ENCODE results near the gene ATF7. TPM values are rescaled to one million over a fixed set of nuclear protein-coding genes. Genes with fewer than 3 reads are reported as not detected.
A peak's percentile ranks its signal among the peaks of the same experiment; 100 is the strongest.
"Not testable (repeated sequence)": the region's sequence is repeated elsewhere in the genome, so short reads cannot be mapped to it uniquely, and the experiment has no call there.

ATF7 gene
- total RNA-seq, 1 donor from 2014 or later = 62.5 TPM

DNA sequence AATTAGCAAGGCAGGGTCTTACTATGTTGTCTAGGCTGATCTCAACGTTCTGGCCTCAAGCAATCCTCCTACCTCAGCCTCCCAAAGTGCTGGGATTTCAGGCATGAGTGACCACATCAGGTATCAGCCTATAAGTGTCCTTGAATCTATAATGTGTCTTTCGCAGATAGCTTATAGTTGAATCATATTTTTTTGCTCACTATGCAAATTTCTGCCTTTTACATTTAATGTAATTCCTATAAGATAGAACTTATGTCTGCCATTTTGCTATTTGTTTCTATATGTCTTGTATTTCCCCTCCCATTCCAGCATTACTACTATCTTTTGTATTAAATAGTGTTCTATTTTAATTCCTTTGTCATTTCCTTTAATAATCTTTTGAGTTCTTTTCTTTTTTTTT lies 10.5 kb upstream of the ATF7 start:
- ATAC-seq (no peak), DNase-seq (ENCODE audit: low spot score) (no peak)
- intact Hi-C loops (cut with DNase I) = no loop called here

DNA sequence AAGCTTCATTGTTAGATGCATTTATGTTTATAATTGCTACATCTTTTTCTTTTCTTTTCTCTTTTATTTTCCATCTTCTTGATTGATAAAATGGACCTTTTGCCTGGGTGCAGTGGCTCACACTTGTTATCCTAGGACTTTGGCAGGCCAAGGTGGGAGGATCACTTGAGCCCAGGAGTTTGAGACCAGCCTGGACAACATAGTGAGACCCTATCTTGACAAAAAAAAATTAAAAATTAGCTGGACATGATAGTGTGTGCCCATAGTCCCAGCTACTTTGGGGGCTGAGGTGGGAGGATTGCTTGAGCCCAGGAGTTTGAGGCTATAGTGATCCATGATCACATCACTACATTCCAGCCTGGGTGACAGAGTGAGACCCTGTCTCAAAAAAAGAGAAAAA lies 9.5 kb upstream of the ATF7 start:
- ATAC-seq; DNase-seq (ENCODE audit: low spot score); intact Hi-C loops (cut with DNase I): not testable (repeated sequence)

DNA sequence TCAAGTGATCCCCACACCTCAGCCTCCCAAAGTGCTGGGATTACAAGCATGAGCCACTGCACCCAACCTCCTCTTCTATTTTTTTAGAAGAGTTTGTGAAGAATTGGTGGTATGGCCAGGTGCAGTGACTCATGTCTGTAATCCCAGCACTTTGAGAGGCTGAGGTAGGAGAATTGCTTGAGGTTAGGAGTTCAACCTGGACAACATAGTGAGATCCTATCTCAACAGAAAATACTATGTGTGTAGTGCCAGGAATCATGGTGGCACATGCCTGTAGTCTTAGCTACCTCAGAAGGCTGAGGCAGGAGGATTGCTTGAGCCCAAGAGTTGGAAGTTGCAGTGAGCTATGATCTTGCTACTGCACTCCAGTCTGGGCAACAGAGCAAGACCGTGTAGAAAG lies 5.5 kb upstream of the ATF7 start:
- ATAC-seq = no peak

DNA sequence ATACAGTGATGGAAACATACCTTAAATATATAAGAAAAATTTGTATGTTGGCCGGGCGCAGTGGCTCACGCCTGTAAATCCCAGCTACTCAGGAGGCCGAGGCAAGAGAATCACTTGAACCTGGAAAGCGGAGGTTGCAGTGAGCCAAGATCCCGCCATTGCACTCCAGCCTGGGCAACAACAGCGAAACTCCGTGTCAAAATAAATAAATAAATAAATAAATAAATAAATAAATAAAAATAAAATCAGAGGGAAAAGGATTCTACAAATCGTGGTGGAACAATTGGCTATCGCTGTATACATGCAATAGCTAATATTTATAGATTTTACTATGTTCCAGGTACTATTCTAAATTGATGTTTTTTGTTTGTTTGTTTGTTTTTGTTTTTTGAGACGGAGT lies 1.7 kb upstream of the ATF7 start:
- no peak for ATAC-seq
- intact Hi-C loops (cut with DNase I) = no loop called here
- no peak for DNase-seq (ENCODE audit: low spot score)

More for the DNA sequence above, 5.5 kb upstream of the ATF7 start:
- intact Hi-C loops (cut with DNase I) = no loop called here
- no peak for DNase-seq (ENCODE audit: low spot score)

DNA sequence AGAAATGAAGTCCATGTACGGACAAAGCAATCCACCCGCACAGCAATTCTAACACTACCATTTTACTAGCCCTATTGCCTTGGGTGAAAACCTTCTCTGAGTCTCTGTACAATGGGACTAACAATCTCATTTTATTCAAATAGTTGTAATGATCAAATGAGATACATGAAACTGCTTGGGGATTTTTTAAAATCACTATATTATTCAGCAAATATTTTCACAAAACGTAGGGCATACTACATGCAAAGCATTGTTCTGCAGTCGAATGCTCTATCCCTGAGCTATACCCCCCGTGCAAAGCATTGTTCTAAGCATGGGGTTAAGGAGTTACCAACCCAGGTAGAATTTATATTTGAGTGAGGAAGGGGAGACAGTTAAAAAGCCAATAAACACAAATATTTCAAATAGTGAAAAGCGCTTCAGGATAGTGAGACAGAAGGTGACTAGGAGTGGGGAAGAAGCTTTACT lies 554 bp upstream of the ATF7 start:
- intact Hi-C loops (cut with DNase I) = no loop called here
- ATAC-seq = no peak
- DNase-seq (ENCODE audit: low spot score) = no peak

DNA sequence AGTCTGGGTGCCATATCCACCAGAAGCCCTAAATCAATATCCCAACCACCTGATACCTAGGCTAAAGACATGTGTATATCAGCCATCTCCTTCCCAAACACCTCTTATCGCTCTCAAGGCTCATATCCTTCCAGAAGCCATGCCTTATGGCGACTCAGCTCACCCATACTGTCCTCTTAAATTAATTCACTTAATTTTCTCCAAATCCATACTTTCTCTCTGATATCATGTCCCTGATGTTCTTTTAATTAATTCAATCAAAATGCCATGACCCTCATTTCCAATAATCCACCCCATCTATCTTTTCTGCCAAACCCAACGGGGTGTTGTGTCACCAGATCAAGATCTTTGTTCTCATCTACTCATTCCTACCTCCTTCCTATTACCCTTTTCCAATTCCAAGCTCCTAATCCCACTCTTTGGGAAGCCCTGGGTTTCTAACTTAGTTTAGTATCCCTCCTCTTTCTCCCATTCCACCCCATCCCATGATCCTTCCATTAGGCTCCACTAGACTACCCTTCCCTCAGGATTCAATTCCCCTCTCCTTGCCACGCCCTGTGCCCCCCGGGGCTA lies 723 bp downstream of the ATF7 start:
- intact Hi-C loops (cut with DNase I) = no loop called here
- no peak for ATAC-seq
- DNase-seq (ENCODE audit: low spot score) = no peak

DNA sequence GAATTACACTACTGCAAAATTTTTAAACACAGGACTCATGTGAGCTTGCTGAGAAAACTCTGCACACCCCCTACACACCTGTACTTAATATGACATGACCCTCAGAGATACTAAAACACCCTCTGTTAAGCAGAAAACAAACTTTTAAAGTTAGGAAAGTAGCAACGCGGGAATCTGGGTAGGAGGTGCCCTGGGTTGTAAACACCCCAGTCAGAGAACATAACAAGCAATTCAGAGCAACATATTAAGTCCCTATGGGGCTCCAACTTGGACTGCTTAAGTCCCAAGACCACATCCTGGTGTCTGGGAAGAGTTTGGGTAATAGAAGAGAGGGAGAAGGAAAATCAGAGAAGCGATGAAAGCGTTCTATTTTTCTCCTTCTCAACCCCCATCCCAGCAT lies 1.2 kb downstream of the ATF7 start:
- intact Hi-C loops (cut with DNase I) = no loop called here
- ATAC-seq (peak; percentile 20), DNase-seq (ENCODE audit: low spot score) (no peak)

DNA sequence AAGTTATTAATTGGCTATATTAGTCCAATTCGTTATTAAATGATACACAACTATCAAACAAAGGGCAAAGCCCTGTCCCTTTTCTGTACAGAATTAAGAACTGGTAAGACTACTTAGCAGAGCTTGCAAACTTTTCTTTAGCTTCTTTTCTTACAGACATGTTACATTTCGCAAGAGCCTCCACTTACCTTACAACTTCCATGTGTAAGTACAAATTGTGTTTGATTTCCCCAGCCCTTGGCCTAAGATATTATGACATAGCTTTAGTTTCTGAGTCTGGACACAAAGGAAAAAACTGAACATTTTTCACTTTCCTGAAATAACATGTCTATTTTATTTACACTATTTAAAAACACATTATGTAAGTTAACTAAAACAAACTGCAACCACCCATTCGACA lies 1.7 kb downstream of the ATF7 start:
- DNase-seq (ENCODE audit: low spot score) (no peak), ATAC-seq (no peak)
- intact Hi-C loops (cut with DNase I) = no loop called here

DNA sequence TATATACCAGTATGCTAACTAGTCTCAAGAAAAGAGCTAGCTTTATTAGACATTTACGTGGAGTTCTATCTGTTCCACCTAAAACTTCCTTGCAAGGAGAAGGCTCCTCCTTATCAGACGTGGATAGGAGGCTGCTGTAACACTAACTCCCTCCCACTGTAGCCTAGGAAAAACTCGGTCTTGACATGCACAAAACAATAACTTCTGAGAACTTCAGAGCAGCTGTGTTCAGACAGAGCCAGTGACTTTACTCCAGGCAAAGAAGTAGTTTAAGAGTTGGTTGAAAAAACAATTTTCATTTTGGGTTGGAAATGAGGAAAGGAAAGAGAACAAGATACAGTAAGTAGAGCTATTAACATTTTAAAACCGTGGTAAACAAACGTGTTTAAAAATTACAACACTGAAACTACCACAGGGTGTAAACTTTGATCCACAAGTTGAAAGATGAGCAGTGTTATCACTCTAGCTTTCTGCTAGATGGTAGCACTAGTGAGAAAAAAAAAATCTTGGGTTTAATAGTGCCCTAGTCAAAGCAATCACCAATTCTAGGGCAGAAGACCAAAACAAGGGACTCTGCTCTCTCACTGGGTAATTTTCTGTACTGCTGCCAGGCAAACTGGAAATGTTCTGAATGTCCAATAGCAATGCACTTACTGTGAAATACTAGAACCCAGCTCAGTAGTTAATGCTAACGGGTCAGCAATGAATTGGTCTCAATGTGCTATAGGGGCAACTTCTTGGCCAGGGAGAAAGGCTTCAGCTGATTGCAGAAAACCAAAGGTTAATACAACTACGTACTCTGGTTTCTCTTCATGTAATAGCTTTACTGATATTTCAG lies 2.4 kb downstream of the ATF7 start:
- intact Hi-C loops (cut with DNase I) = no loop called here
- ATAC-seq (no peak), DNase-seq (ENCODE audit: low spot score) (no peak)

DNA sequence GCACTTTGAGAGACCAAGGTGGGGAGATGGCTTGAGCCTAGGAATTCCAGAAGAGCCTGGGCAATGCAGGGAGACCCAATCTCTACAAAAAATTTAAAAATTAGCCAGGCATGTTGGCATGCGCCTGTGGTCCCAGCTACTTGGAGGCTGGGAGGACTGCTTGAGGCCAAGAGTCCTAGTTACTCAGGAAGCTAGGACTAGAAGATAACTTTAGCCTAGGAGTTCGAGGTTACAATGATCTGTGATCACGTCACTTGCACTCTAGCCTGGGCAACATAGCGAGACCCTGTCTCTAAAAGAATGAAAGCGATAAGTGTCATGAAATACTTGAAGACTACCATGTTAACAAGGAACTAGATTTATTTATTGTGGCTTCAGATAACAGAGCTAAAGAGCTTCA lies 3.5 kb downstream of the ATF7 start:
- ATAC-seq (no peak), DNase-seq (ENCODE audit: low spot score) (no peak)
- intact Hi-C loops (cut with DNase I) = no loop called here

DNA sequence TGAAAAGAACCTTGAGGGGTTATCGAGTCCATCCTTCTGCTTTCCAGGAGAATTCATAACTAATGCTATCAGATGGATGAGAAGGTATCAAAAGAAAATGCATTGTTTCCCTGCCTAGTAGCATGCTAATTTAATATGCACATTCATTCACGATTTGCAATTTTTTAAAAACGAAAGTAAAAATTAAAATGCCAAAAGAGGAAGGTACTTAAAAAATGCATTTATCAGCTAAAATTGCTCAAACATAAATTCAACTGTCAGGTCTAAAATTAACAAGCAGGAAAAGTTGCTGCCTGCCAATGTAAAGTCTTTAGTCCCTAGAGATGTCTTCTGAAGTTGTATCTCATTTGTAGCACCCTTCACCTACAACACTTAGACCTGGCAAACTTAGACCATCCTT lies 7.9 kb downstream of the ATF7 start:
- ATAC-seq (no peak), DNase-seq (ENCODE audit: low spot score) (no peak)
- intact Hi-C loops (cut with DNase I) = no loop called here

DNA sequence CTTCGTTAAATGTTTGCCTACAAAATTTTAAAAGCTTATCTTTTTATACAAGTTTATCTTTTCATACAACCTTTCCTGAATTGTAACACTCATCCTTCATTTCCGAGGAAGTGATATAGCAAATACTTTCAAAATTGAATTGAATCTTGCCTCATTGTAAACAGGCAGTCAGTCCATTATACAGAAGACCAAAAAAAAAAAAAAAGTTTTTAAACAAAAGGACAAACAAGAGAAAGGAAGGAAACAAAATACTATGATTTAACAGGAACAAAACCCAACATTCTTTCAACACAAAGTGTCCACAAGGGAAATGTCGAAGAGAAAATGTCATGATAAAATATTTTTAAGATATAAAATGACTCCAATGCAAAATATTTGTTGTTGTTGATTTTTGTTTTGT lies 8.5 kb downstream of the ATF7 start:
- intact Hi-C loops (cut with DNase I) = no loop called here
- no peak for DNase-seq (ENCODE audit: low spot score)
- no peak for ATAC-seq

DNA sequence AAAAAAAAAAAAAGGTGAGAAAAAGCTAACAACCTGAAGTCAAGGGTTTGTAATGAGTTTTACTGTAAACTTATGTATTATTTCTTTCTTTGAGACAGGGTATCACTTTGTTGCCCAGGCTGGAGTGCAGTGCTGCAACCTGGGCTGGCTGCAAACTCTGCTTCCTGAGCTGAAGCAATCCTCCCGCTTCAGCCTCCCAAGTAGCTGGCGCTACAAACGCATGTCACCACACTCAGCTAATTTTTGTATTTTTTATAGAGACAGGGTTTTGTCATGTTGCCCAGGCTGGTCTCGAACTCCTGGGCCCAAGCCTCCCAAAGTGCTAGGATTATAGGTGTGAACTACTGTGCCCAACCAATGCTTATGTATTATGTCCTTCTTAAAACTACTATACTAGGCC lies 9.2 kb downstream of the ATF7 start:
- intact Hi-C loops (cut with DNase I) = no loop called here
- ATAC-seq (no peak), DNase-seq (ENCODE audit: low spot score) (no peak)

DNA sequence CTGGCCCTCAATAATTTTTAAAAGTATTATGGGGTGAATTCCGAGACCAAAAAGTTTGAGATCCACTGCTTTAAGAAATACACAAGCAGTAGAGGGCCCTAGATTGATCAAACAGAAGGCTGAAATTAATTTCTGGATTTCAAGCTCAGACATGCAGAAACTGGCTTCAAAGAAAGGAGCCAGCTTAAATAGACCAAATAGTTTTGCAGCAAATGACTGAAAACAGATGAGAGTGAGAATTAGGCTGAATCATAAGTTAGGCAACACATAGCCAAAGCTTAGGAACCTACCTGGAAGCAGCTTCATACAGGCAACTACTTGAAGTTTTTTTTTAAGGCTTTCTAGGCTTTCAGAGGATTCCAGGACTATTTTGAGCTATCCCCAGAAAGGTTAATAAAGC lies 12.4 kb downstream of the ATF7 start:
- intact Hi-C loops (cut with DNase I) = no loop called here
- ATAC-seq = no peak
- DNase-seq (ENCODE audit: low spot score) = no peak

DNA sequence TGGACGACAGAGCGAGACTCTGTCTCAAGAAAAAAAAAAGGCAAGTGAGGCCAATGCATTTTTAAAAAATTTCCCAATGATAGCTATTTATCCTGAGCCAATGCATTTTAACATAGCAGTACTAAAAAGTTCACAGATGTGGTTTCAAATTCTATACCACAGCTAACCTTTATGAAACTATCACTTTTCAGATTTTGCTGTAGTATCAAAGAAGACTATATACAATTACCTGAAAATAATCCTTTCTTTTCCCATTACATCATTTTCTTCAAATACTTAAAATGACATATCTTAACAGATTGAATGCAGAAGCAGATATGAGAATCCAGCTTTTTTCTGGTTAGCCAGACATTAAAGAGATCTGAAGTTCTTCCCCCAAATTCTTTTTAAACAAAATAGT lies 13.2 kb downstream of the ATF7 start:
- DNase-seq (ENCODE audit: low spot score) (no peak), ATAC-seq (no peak)
- intact Hi-C loops (cut with DNase I) = no loop called here

DNA sequence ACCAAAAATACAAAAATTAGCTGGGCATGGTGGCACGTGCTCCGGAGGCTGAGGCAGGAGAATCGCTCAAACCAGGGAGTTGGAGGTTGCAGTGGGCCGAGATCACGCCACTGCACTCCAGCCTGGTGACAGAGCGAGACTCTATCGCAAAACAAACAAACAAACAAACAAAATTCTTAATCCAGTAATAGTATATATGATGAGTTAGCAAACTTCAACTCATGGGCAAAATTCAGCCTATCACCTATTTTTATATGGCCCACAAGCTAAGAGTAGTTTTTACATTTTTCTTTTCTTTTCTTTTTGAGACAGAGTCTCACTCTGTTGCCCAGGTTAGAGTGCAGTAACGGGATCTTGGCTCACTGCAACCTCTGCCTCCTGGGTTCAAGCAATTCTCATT lies 14.9 kb downstream of the ATF7 start:
- no peak for DNase-seq (ENCODE audit: low spot score)
- no peak for ATAC-seq
- intact Hi-C loops (cut with DNase I) = no loop called here

DNA sequence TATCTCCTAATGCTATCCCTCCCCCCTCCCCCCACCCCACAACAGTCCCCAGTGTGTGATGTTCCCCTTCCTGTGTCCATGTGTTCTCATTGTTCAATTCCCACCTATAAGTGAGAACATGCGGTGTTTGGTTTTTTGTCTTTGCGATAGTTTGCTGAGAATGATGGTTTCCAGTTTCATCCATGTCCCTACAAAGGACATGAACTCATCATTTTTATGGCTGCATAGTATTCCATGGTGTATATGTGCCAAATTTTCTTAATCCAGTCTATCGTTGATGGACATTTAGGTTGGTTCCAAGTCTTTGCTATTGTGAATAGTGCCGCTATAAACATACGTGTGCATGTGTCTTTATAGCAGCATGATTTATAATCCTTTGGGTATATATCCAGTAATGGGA lies 19.5 kb downstream of the ATF7 start:
- ATAC-seq; intact Hi-C loops (cut with DNase I); DNase-seq (ENCODE audit: low spot score): not testable (repeated sequence)

DNA sequence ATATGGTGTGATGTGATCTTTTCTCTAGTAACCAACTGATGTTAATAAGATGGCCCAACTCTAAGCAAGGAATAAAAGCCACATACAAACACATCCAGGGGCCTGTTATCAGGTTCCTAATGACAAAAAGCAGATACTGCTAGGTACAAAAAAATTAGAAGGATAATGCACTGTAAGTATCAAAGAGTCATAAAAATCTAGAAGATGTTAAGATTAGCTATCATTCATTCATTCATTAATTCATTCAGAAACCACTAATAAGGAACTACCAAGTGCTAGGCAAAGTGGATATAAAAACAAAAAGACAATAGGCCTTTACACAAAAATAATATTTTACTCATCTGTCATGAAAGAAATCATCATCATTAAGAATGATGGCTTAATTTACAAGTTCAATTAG lies 21.6 kb downstream of the ATF7 start:
- DNase-seq (ENCODE audit: low spot score) (no peak), ATAC-seq (no peak)
- intact Hi-C loops (cut with DNase I) = no loop called here

DNA sequence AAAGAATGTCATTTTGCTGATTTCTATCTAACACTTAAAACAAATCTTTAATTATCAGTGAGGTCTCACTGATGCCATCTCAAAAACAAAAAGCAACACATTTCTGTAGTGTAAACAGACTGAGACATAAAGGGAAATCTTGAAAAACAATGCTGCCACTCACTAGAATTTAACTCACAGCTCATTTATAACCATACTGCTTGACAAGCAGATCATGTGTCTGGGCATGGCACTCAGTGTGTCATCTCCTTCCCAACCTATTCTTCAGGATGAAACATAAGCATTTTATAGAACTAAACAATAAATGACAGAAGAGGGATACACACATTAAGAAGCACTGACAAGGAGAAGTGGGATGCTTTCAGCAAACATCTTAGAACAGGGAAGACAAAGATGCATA lies 22.4 kb downstream of the ATF7 start:
- DNase-seq (ENCODE audit: low spot score) (no peak), ATAC-seq (no peak)
- intact Hi-C loops (cut with DNase I) = no loop called here

DNA sequence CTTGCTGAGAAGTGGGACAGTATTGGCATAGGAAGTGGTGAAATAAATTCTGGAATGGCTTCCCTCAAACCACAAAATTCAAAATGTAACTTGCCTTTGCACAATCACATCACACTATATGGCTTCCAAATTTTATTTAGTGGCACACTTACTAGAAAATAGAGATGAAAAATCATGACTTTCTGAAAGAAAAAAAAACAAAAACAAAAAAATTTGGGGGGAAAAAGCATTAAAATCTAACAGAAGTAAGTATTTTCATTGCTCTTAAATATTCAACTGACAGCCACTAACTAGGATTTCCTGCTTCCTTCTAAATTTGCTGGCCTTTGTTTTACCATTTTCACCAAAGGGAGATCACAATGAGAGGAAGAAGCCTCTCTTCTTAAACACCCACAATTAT lies 23.0 kb downstream of the ATF7 start:
- DNase-seq (ENCODE audit: low spot score) = no peak
- intact Hi-C loops (cut with DNase I) = no loop called here
- no peak for ATAC-seq
